Measurements from ENCODE around the gene RASA2. TPM values are rescaled to one million over a fixed set of nuclear protein-coding genes. Genes with fewer than 3 reads are reported as not detected.

Gene RASA2
- polyA plus RNA-seq, 1 of the 3 experiments (the other 2 are of a cell fraction) = 2.4 TPM

DNA sequence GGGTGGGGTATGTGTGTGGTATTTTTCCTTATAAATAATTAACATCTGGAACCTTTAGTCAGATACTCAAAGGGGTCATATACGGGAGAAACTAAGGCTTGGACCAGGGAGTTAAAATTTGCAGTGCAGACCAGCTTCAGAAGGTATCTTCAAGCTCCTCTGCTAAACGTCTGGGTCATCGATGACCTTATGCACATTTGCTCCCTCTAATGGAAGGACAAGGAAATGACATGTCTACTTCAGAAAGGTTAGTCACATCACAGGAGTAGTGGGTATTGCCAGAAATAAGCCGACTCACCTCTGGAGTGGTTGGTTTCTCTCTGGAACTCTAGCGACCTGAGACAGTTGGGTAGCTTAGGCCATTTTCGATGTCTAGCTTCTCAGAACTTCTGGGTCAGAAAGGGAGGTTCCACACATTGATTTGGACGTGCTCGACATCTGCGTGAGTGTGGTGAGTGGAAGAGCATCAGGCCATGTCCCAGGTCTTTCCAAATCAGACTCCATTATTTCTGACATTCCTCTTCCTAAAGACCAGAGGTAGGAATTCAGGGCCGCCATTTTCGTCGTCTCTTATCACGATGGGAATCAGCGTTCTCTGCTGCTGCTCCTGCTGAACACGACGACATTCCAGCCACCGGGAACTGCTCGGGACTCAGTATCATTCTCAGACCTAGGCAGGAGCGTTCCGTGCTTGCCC lies 31.8 kb upstream of the RASA2 start:
- Histone ChIP-seq H2AFZ (ENCODE audit: low read depth) (no peak overlapping the region), H3K9ac (no peak overlapping the region), H4K20me1 (ENCODE audit: insufficient read depth) (no peaks in the 10 kb centered on the region), H3K36me3 (replicated peaks in 1 of 2; ENCODE audit: control insufficient read depth in 1 of 2, insufficient read depth in 2 of 2, low read length in 1 of 2) (no peaks in the 10 kb centered on the region), H3K4me1 (ENCODE audit: control insufficient read depth in 1 of 2, insufficient read depth in 2 of 2, low read depth in 1 of 2, low read length in 1 of 2) (no peaks in the 10 kb centered on the region; a peak in 2 of 4 replicates), H3K79me2 (ENCODE audit: insufficient read depth) (no peaks in the 10 kb centered on the region), H3K4me2 (no peak overlapping the region), H3K4me3 (ENCODE audit: low read depth in 2 of 2, low read length in 1 of 2) (no peak overlapping the region; a peak in 1 of 4 replicates), H3K9me3 (no peaks in the 10 kb centered on the region), H3K27me3 (ENCODE audit: insufficient read depth) (no peaks in the 10 kb centered on the region), H3K27ac (ENCODE audit: low read depth in 2 of 2, low read length in 1 of 2) (no peak overlapping the region), H3F3A (replicated peaks; ENCODE audit: insufficient read depth) (no peaks in the 10 kb centered on the region), H3K9me2 (no peaks in the 10 kb centered on the region)
- TF ChIP-seq SMC3 (IDR thresholded peaks at IDR 0.05; ENCODE audit: low read depth, low read length) = peak; percentile 77
- TF ChIP-seq MEF2A (IDR thresholded peaks at IDR 0.05; ENCODE audit: borderline replicate concordance, low read depth) = no peak
- peak; percentile 76 for TF ChIP-seq RAD21 (IDR thresholded peaks at IDR 0.05; ENCODE audit: low read length)
- TF ChIP-seq CTCF (IDR thresholded peaks at IDR 0.05) = peak; percentile 70
- no peak for TF ChIP-seq RCOR1 (IDR thresholded peaks at IDR 0.05; ENCODE audit: low read length)
- ChIA-PET CTCF (interaction anchor here (0.5 to 6.6 kb wide), 45 partner anchors 9 to 404 kb away, joined by 3 to 123 read pairs (median 5); partner anchors contain the start of genes RASA2, SPSB4 and ZBTB38), POLR2A (no interaction called here)
- WGBS (ENCODE audit: low lambda C conversion rate) = 64% methylated on average over 18 of the region's 20 CpGs
- DNase-seq = peak; percentile 75

DNA sequence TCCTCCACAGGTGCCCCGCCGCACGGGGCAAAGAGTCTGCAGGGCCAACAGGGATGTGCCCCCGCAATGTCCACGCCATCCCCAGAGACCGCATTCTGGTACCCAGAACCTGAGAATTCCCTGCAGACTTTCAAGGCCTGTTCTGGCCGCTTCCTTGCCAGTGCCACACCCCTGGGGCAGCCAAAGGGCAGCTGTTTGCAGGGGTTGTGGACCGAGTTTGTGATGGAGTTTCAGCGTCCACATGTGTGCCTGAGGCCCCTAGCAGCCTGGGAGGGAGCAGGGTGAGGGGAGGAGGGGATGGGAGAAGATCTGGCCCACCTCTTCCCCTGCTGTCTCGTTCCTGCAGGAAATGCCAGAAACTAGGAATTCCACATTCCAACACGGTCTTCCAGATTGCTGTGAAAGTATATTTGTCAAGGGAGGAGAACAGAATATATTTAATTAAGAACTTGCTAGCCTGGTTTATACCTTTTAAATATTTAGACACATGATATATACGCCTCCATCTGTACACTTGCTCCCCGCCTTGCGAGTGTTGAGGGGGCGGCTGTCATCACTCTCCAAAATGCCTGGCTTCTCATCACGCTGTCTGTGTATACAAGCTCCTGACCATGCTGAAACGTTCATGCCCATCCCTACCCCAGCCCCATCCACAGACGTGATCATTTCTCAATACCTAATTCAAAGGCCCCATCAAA lies 31.1 kb upstream of the RASA2 start:
- no peak overlapping the region for H2AFZ ChIP-seq (ENCODE audit: low read depth)
- no peak for DNase-seq
- H3K36me3 ChIP-seq (replicated peaks in 1 of 2; ENCODE audit: control insufficient read depth in 1 of 2, insufficient read depth in 2 of 2, low read length in 1 of 2) = no peaks in the 10 kb centered on the region
- ChIA-PET POLR2A (interaction anchor here (1.1 kb wide), 1 partner anchor 144 kb away, joined by 4 read pairs; no protein-coding TSS in a partner anchor), CTCF (interaction anchor here (1.1 to 6.6 kb wide), 23 partner anchors 9 to 153 kb away, joined by 3 to 123 read pairs (median 7); partner anchors contain the start of gene RASA2)
- no peaks in the 10 kb centered on the region for H3F3A ChIP-seq (replicated peaks; ENCODE audit: insufficient read depth)
- H3K79me2 ChIP-seq (ENCODE audit: insufficient read depth) = no peaks in the 10 kb centered on the region
- H3K27me3 ChIP-seq (ENCODE audit: insufficient read depth) = no peaks in the 10 kb centered on the region
- H3K27ac ChIP-seq (ENCODE audit: low read depth in 2 of 2, low read length in 1 of 2) = no peak overlapping the region
- H3K9me2 ChIP-seq = no peaks in the 10 kb centered on the region
- no peaks in the 10 kb centered on the region; a peak in 2 of 4 replicates for H3K4me1 ChIP-seq (ENCODE audit: control insufficient read depth in 1 of 2, insufficient read depth in 2 of 2, low read depth in 1 of 2, low read length in 1 of 2)
- no peak overlapping the region for H3K4me2 ChIP-seq
- 74% methylated on average over 11 of the region's 18 CpGs for WGBS (ENCODE audit: low lambda C conversion rate)
- H3K9ac ChIP-seq = no peak overlapping the region
- no peaks in the 10 kb centered on the region for H4K20me1 ChIP-seq (ENCODE audit: insufficient read depth)
- no peak overlapping the region for H3K4me3 ChIP-seq (ENCODE audit: low read depth in 2 of 2, low read length in 1 of 2)
- no peaks in the 10 kb centered on the region for H3K9me3 ChIP-seq
- TF ChIP-seq, protein P1, sequence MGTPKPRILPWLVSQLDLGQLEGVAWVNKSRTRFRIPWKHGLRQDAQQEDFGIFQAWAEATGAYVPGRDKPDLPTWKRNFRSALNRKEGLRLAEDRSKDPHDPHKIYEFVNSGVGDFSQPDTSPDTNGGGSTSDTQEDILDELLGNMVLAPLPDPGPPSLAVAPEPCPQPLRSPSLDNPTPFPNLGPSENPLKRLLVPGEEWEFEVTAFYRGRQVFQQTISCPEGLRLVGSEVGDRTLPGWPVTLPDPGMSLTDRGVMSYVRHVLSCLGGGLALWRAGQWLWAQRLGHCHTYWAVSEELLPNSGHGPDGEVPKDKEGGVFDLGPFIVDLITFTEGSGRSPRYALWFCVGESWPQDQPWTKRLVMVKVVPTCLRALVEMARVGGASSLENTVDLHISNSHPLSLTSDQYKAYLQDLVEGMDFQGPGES (IDR thresholded peaks at IDR 0.05; ENCODE audit: low read depth, low read length) = no peak
- TF ChIP-seq YY1 (IDR thresholded peaks at IDR 0.05; ENCODE audit: low read depth) = no peak
- TF ChIP-seq EZH2phosphoT487 (IDR thresholded peaks at IDR 0.05; ENCODE audit: borderline replicate concordance, low read depth) = no peak
- TF ChIP-seq, protein P2, sequence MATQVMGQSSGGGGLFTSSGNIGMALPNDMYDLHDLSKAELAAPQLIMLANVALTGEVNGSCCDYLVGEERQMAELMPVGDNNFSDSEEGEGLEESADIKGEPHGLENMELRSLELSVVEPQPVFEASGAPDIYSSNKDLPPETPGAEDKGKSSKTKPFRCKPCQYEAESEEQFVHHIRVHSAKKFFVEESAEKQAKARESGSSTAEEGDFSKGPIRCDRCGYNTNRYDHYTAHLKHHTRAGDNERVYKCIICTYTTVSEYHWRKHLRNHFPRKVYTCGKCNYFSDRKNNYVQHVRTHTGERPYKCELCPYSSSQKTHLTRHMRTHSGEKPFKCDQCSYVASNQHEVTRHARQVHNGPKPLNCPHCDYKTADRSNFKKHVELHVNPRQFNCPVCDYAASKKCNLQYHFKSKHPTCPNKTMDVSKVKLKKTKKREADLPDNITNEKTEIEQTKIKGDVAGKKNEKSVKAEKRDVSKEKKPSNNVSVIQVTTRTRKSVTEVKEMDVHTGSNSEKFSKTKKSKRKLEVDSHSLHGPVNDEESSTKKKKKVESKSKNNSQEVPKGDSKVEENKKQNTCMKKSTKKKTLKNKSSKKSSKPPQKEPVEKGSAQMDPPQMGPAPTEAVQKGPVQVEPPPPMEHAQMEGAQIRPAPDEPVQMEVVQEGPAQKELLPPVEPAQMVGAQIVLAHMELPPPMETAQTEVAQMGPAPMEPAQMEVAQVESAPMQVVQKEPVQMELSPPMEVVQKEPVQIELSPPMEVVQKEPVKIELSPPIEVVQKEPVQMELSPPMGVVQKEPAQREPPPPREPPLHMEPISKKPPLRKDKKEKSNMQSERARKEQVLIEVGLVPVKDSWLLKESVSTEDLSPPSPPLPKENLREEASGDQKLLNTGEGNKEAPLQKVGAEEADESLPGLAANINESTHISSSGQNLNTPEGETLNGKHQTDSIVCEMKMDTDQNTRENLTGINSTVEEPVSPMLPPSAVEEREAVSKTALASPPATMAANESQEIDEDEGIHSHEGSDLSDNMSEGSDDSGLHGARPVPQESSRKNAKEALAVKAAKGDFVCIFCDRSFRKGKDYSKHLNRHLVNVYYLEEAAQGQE (IDR thresholded peaks at IDR 0.05; ENCODE audit: low read depth, low read length) = no peak
- no peak for TF ChIP-seq SIN3A (IDR thresholded peaks at IDR 0.05; ENCODE audit: borderline replicate concordance, low read depth, low read length)
- no peak for TF ChIP-seq EP300 (IDR thresholded peaks at IDR 0.05; ENCODE audit: borderline replicate concordance in 1 of 2, low read depth in 1 of 2, low read length in 1 of 2)
- TF ChIP-seq SMC3 (IDR thresholded peaks at IDR 0.05; ENCODE audit: low read depth, low read length) = no peak
- TF ChIP-seq TCF12 (IDR thresholded peaks at IDR 0.05) = no peak
- no peak for TF ChIP-seq NRF1 (IDR thresholded peaks at IDR 0.05; ENCODE audit: low read depth, low read length)
- TF ChIP-seq ZBTB33 (IDR thresholded peaks at IDR 0.05; ENCODE audit: borderline replicate concordance, low read depth) = no peak
- TF ChIP-seq RXRA (IDR thresholded peaks at IDR 0.05; ENCODE audit: borderline replicate concordance, low read depth) = no peak
- no peak for TF ChIP-seq TEAD4 (IDR thresholded peaks at IDR 0.05; ENCODE audit: borderline replicate concordance, insufficient read depth)
